T-helper 17 cell (primary cell): ENCODE data around the gene CTNND1. TPM values are rescaled to one million over a fixed set of nuclear protein-coding genes. Genes with fewer than 3 reads are reported as not detected.
"Not testable (repeated sequence)": the region's sequence is repeated elsewhere in the genome, so short reads cannot be mapped to it uniquely, and the experiment has no call there.

Experiments used
- ATAC-seq: fragments of 150-1000 bp; cut with Tn5 transposase; 2 replicates; pipeline ENCODE4 v1.10.0; 2021; ENCODE audit warnings: mild to moderate bottlenecking, moderate library complexity
- DNase-seq, 3 donors: peaks; one replicate each; pipeline versions ENCODE4 v3.0.0 to v3.0.0-alpha.2; 2020 to 2021
- H3K9me3 ChIP-seq: one replicate; pipeline ENCODE4 v1.7.0; 2013; ENCODE audit warnings: low read length, mild to moderate bottlenecking; ENCODE audit not compliant: control insufficient read depth, poor library complexity, severe bottlenecking
- H3K27ac Mint-ChIP-seq: one replicate; pipeline ENCODE4 v1.8.0; 2022; ENCODE audit warnings: mild to moderate bottlenecking, moderate library complexity, mixed read lengths
- H3K27me3 Mint-ChIP-seq: one replicate; pipeline ENCODE4 v1.8.0; 2022; ENCODE audit warnings: mixed read lengths
- H3K36me3 Mint-ChIP-seq: one replicate; pipeline ENCODE4 v1.8.0; 2022; ENCODE audit warnings: low read depth, mixed read lengths
- H3K4me1 Mint-ChIP-seq: one replicate; pipeline ENCODE4 v1.8.0; 2022; ENCODE audit warnings: mild to moderate bottlenecking, mixed read lengths
- H3K4me3 Mint-ChIP-seq: one replicate; pipeline ENCODE4 v1.8.0; 2022; ENCODE audit warnings: mild to moderate bottlenecking, moderate library complexity, mixed read lengths
- total RNA-seq, 4 donors: library from RNA in 2 of 4; stranded (reverse) in 2 of 4; gene quantifications; one replicate each; pipeline ENCODE4 v1.2.3 and lab custom pipeline; 2022 to 2026

Gene CTNND1, protein sequence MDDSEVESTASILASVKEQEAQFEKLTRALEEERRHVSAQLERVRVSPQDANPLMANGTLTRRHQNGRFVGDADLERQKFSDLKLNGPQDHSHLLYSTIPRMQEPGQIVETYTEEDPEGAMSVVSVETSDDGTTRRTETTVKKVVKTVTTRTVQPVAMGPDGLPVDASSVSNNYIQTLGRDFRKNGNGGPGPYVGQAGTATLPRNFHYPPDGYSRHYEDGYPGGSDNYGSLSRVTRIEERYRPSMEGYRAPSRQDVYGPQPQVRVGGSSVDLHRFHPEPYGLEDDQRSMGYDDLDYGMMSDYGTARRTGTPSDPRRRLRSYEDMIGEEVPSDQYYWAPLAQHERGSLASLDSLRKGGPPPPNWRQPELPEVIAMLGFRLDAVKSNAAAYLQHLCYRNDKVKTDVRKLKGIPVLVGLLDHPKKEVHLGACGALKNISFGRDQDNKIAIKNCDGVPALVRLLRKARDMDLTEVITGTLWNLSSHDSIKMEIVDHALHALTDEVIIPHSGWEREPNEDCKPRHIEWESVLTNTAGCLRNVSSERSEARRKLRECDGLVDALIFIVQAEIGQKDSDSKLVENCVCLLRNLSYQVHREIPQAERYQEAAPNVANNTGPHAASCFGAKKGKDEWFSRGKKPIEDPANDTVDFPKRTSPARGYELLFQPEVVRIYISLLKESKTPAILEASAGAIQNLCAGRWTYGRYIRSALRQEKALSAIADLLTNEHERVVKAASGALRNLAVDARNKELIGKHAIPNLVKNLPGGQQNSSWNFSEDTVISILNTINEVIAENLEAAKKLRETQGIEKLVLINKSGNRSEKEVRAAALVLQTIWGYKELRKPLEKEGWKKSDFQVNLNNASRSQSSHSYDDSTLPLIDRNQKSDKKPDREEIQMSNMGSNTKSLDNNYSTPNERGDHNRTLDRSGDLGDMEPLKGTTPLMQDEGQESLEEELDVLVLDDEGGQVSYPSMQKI
- total RNA-seq (10 to 100 TPM in 1 of 2 donors, 1 to 10 TPM in 1; 9.9 to 14.1 TPM), total RNA-seq (lab: John Stamatoyannopoulos, UW) (1.4 to 3.9 reads per million in 2 donors)

DNA sequence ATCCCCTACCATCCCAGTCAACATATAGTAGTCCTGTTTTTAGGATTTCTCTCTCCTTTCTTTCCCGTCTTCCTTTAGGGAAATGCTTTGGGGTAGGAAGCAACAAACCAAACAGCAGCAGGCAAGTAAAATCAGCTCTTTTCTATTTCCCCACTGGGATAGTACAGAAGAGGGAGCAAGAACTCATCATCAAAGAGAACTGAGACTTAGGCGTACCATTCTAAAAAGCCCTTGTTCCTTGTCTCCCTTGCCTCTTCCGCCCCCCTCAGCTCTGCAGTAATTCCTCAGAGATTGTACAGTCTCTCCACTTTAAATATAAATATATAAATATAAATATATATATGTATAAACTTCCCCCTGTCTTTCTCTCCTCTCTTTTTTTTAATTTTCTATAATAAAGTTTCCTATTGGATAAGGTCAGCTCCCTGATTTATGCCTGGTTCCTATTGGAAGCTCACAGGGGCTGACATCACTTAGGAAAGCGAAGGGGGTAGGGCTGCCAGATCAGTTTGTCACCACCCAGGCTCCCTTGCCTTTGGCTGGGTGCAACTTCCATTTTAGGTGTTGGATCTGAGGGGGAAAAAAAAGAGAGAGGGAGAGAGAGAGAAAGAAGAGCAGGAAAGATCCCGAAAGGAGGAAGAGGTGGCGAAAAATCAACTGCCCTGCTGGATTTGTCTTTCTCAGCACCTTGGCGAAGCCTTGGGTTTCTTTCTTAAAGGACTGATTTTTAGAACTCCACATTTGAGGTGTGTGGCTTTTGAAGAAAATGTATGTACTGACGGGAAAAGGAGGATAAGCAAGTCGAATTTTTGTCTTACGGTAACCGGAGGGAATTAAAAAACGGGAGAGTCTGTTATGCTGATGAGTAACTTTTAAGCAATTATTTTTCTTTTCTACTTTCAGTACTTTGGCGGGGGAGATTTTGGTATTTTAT, at the start of gene CTNND1:
TSS of gene CTNND1 (plus strand) at position 502 of the 934 bp plus-strand sequence. CDS start 29,677 bp downstream, outside the sequence.
- ATAC-seq (no peak), DNase-seq (no peak)
- Mint-ChIP-seq H3K27me3 (no peaks in the 10 kb centered on the region), H3K4me3 (peak within 1 kb of the TSS; percentile 78), H3K4me1 (peaks cover 11% of the 10 kb centered on the region), H3K36me3 (no peaks in the 10 kb centered on the region), H3K27ac (no peak within 1 kb of the TSS)
- H3K9me3 ChIP-seq, result no peaks in the 10 kb centered on the region

DNA sequence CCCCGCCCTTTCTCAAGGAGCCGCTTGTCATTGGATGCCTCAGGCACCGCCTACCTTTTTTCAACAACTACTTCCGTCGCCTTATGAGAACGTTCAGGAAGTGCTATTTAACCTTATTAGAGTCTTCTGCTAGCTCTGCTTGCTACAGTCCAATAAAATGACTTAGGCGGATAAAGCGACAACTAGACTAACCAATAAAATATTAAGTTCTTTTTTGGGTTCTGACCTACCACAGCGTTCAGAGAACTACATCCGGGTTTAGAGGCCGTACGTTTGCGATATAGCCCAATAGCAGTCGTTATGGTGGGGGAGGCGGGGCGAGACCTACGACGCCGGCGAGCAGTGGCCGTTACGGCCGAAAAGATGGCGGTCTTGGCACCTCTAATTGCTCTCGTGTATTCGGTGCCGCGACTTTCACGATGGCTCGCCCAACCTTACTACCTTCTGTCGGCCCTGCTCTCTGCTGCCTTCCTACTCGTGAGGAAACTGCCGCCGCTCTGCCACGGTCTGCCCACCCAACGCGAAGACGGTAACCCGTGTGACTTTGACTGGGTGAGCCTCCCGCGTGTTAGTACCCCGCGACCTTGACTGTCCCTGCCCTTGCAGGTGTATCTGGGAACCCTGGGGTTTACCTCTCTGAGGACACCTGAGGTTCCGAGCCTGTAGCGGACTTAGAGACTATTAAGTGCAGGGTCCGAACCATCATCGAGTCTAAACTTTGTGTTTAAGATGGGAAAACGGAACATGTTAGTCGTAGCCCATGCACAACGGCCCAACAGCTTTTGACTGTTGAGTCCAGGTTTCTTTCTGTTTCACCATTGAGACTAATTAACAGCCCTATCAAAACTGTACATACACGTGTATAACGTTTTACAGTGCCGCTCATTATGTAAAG, 49.1 kb upstream of the CTNND1 start, which contains the start of gene TMX2:
TSS of gene TMX2 (plus strand) at position 338 of the 895 bp plus-strand sequence. CDS start at position 364, 26 bp downstream.
- Mint-ChIP-seq H3K4me3 (peak within 1 kb of the TSS; percentile 95), H3K27ac (peak within 1 kb of the TSS; percentile 96), H3K27me3 (no peaks in the 10 kb centered on the region), H3K36me3 (peaks cover 4% of the 10 kb centered on the region), H3K4me1 (peaks cover 34% of the 10 kb centered on the region)
- DNase-seq (peak; percentile 76 to 83 (median 81)), ATAC-seq (peak; percentile 90)
- no peaks in the 10 kb centered on the region for H3K9me3 ChIP-seq

DNA sequence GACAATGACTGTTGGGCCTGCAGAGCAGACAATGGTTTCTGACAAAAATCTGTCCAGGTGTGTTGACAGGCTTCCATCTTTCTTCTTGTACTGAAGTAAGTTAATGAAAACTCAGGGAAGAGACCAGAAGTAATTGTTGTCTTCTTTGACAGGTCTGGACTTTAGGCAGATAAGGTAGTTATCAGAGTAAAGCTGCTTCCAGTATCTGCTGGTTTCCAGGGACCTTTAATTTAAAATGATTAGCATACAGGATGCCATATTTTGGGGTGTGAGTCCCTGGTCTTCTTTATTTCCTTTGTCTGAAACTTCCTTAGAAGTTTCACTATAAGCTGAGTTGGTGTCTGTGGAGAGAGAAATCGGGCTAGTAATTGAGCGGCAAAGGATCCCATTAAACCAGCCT, 47.8 kb upstream of the CTNND1 start:
- Mint-ChIP-seq H3K4me1 (peaks cover 28% of the 10 kb centered on the region), H3K4me3 (peak overlapping the region; percentile 95), H3K27ac (peak overlapping the region; percentile 96), H3K27me3 (no peaks in the 10 kb centered on the region), H3K36me3 (no peaks in the 10 kb centered on the region)
- no peaks in the 10 kb centered on the region for H3K9me3 ChIP-seq
- ATAC-seq, result no peak
- DNase-seq, result no peak

DNA sequence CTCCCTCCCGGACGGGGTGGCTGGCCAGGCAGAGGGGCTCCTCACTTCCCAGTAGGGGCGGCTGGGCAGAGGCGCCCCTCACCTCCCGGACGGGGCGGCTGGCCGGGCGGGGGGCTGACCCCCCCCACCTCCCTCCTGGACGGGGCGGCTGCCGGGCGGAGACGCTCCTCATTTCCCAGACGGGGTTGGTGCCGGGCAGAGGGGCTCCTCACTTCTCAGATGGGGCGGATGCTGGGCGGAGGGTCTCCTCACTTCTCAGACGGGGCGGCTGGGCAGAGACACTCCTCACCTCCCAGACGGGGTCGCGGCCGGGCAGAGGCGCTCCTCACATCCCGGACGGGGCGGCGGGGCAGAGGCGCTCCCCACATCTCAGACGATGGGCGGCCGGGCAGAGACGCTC, 44.9 kb upstream of the CTNND1 start:
- not testable (repeated sequence) for ATAC-seq, DNase-seq, H3K9me3 ChIP-seq, H3K27me3 Mint-ChIP-seq, H3K4me3 Mint-ChIP-seq, H3K27ac Mint-ChIP-seq, H3K36me3 Mint-ChIP-seq
- peaks cover 15% of the 10 kb centered on the region for H3K4me1 Mint-ChIP-seq

DNA sequence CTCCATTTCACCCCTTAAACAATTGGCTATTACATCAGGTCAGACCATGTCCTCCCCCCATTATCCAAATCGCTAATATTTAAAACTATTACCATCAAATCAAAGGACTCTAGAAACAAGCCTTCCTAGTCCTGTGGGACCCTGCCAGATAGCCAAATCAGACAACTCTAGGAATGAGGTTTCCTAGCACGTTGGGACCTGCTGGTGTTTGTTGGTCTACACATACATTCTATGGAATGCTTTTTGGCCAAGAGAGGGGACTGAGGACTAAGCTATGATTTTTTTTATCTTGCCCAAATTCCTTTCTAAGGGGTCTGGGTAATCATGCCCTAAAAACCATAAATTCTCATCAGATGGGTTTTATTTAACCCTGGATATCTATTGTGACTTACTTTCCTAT, 34.4 kb upstream of the CTNND1 start:
- ATAC-seq (no peak), DNase-seq (no peak)
- no peak overlapping the region for H3K4me3 Mint-ChIP-seq
- H3K27ac Mint-ChIP-seq, result no peak overlapping the region
- no peaks in the 10 kb centered on the region for H3K27me3 Mint-ChIP-seq
- H3K4me1 Mint-ChIP-seq, result peaks cover 6% of the 10 kb centered on the region
- H3K9me3 ChIP-seq, result no peaks in the 10 kb centered on the region
- no peaks in the 10 kb centered on the region for H3K36me3 Mint-ChIP-seq

DNA sequence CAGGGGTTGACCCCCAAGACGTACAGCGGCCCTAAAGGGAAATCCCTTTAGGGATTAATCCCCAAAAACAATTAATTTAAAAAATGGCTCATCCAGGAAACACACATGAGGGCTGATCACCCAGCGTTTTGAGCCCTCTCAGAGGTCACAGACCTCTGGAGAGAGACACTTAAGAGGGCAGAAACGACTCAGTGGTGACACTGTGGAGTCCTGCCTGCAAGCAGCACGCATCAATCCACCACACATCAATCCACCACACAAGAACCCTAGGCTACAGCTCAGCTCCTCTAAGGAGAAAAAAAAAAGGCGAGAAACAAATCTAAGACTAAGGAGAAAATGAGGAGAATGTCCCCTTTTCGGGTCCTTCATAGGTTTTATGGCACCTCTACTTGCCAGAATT, 32.8 kb upstream of the CTNND1 start:
- no peak overlapping the region for H3K4me3 Mint-ChIP-seq
- ATAC-seq (no peak), DNase-seq (no peak)
- H3K4me1 Mint-ChIP-seq, result peaks cover 7% of the 10 kb centered on the region
- H3K27ac Mint-ChIP-seq, result no peak overlapping the region
- no peaks in the 10 kb centered on the region for H3K9me3 ChIP-seq
- H3K36me3 Mint-ChIP-seq, result no peaks in the 10 kb centered on the region
- H3K27me3 Mint-ChIP-seq, result no peaks in the 10 kb centered on the region

DNA sequence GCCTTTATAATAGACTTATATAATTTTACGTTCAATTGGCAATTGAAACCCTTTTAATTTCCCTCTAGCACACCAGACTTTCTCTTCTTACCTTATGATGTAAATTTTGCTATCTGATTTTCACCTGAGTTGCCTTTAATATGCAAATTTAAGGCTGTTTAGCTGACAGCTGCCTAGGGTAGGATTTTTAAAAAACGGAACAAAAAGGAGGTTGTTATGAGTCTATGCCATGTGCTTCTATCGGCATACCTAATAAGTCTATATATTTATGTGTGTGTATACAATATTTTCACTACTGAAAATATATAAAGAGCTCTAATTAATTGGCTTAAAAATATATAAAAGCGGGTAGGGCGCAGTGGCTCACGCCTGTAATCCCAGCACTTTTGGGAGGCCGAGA, 32.1 kb upstream of the CTNND1 start:
- H3K9me3 ChIP-seq, result no peaks in the 10 kb centered on the region
- Mint-ChIP-seq H3K27ac (no peak overlapping the region), H3K4me1 (peaks cover 7% of the 10 kb centered on the region), H3K4me3 (no peak overlapping the region), H3K27me3 (no peaks in the 10 kb centered on the region), H3K36me3 (no peaks in the 10 kb centered on the region)
- no peak for ATAC-seq
- no peak for DNase-seq

DNA sequence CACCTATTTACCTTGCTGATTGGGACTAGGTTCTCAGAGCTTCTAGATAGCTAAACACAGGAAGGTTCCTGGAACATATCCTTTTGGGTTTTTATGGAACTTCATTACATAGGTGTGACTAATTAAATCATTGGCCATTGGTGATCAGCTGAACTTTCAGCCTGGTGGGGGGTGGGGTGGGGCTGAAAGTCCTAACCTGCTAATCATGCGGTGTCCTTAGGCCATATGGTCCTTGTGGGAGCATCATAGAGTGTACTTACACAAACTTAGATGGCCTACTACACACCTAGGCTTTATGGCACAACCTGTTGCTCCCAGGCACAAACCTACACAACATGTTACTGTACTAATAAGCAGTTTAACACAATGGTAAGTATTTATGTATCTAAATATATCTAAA, 28.9 kb upstream of the CTNND1 start:
- DNase-seq, result no peak
- H3K36me3 Mint-ChIP-seq, result no peaks in the 10 kb centered on the region
- H3K27ac Mint-ChIP-seq, result no peak overlapping the region
- no peak for ATAC-seq
- peaks cover 4% of the 10 kb centered on the region for H3K4me1 Mint-ChIP-seq
- H3K4me3 Mint-ChIP-seq, result no peak overlapping the region
- no peaks in the 10 kb centered on the region for H3K27me3 Mint-ChIP-seq
- no peaks in the 10 kb centered on the region for H3K9me3 ChIP-seq

DNA sequence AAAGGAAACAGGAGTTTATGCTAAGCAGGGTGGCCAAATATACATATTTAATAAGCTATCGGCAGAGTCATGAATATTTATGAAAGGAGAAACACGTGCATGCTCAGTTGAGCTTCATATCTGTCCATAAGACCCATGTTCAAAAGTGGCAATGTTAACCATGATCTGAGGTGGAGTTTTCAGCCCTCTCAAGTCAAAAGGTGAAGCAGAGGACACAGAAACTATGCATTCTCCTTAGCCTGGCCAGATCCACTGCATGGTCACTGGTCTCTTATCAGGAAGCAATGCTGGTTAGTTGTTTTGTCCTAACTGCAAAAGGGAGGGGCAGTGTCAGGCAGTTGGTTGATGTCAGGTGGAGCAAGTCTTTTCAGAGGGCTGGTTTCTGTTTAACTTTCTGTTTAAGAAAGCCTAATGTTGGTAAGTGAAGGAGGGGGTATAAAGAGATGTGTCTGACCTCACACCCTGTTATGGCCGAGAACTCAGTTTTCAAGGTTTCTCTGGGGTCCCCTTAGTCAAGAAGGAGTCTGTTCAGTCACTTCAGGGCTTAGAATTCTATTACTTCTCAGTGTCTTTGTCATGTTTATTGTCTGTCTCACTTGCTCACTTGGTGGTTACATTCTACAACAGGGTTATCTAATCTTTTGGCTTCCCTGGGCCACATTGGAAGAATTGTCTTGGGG, 25.8 kb upstream of the CTNND1 start:
- H3K27me3 Mint-ChIP-seq, result no peaks in the 10 kb centered on the region
- no peak overlapping the region for H3K4me3 Mint-ChIP-seq
- H3K9me3 ChIP-seq, result no peaks in the 10 kb centered on the region
- DNase-seq (no peak), ATAC-seq (no peak)
- H3K4me1 Mint-ChIP-seq, result peaks cover 5% of the 10 kb centered on the region
- no peaks in the 10 kb centered on the region for H3K36me3 Mint-ChIP-seq
- peak overlapping the region; percentile 60 for H3K27ac Mint-ChIP-seq

DNA sequence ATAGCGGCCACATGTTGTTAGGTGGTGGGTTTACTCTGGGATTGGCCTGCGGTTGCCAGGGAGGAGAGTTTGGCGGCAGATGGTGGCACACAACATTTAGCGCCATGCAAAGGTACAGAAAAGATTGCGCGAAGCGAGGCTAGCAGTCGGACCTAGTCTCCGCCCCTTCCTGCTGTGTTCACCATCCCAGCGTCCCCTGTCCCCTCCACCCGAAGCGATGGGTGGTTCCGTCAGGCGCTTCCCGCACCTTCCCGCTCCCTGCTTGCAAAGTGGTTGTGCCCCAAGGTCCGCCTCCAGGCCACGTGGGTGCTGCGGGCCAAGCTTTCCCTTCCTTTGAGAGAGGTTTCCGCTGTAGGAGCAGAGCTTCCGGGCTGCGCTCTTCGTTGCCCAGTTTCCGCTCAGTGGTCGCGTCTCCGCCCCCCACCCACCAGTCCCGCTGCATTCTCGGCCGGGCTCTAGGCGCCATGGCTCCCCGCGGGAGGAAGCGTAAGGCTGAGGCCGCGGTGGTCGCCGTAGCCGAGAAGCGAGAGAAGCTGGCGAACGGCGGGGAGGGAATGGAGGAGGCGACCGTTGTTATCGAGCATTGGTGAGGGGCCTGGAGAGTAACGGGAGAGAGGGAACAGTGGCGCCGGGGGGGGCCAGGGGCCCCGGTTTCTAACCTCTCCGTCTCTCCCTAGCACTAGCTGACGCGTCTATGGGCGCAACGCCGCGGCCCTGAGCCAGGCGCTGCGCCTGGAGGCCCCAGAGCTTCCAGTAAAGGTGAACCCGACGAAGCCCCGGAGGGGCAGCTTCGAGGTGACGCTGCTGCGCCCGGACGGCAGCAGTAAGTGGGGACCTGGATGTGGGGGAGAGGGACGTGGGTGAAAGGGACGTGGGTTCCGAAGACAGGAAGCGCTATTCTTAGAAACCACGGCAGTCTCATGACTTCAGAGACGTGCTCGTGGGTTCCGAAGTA, 20.2 kb upstream of the CTNND1 start, which contains the start of gene SELENOH:
TSS of gene SELENOH (plus strand) at position 360 of the 955 bp plus-strand sequence. CDS start at position 465, 105 bp downstream.
- Mint-ChIP-seq H3K36me3 (no peaks in the 10 kb centered on the region), H3K27ac (peak within 1 kb of the TSS; percentile 97), H3K27me3 (no peaks in the 10 kb centered on the region), H3K4me3 (peak within 1 kb of the TSS; percentile 98), H3K4me1 (peaks cover 24% of the 10 kb centered on the region)
- ATAC-seq (peak; percentile 91), DNase-seq (peak; percentile 78 to 84 (median 83))
- no peaks in the 10 kb centered on the region for H3K9me3 ChIP-seq
